Right atrium auricular region (tissue), 2 donors: ENCODE data around the gene PRKD1. TPM values are rescaled to one million over a fixed set of nuclear protein-coding genes. Genes with fewer than 3 reads are reported as not detected.

ENCODE experiments used
- DNase-seq: peaks from one replicate; pipeline ENCODE4 v3.0.0-alpha.2; 2019; ENCODE audit warnings: low spot score
- H3K27ac ChIP-seq, 2 donors: fragments of 200-600 bp; sonication (generic); 1 replicate in 1 of 2; 2 replicates in 1 of 2; pipeline ENCODE4 v1.5.1; 2016 to 2019
- H3K27me3 ChIP-seq, 2 donors: fragments of 200-600 bp; sonication (generic); one replicate each; pipeline versions ENCODE4 v1.5.1 to v1.6.0; 2017 to 2019
- H3K36me3 ChIP-seq: fragments of 200-600 bp; sonication (generic); one replicate; pipeline ENCODE4 v1.5.1; 2016
- H3K4me1 ChIP-seq, 2 donors: fragments of 200-600 bp; sonication (generic); one replicate each; pipeline versions ENCODE4 v1.5.1 to v1.6.0; 2017 to 2019
- H3K4me3 ChIP-seq, 2 donors: fragments of 200-600 bp; sonication (generic); 1 replicate in 1 of 2; 2 replicates in 1 of 2; pipeline ENCODE4 v1.5.1; 2017 to 2019; ENCODE audit warnings: mild to moderate bottlenecking in 1 of 2, moderate library complexity in 1 of 2
- H3K9me3 ChIP-seq, 2 donors: fragments of 200-600 bp; sonication (generic); one replicate each; pipeline ENCODE4 v1.5.1; 2019
- CTCF ChIP-seq, 2 donors: fragments of 200-600 bp; sonication (generic); IDR thresholded peaks; one replicate each; pipeline ENCODE4 v1.5.1; 2019; ENCODE audit warnings: antibody characterized with exemption in 2 of 2
- total RNA-seq, 2 donors: library from RNA; depleted of rRNA; stranded (reverse); fragments of >200 nt; gene quantifications; one replicate each; pipeline ENCODE4 v1.1.0, GENCODE V29; 2016

The PRKD1 gene
- total RNA-seq, 2 donors from 2014 or later, result 4.3 to 7.5 TPM

GRCh38 chr14:29584992-29585391 is 342.7 kb downstream of the PRKD1 start:
- peak; percentile 76 for DNase-seq
- no peak for TF ChIP-seq CTCF (IDR thresholded peaks at IDR 0.05)
- Histone ChIP-seq H3K27me3 (no peaks in the 10 kb centered on the region), H3K36me3 (no peaks in the 10 kb centered on the region), H3K9me3 (no peaks in the 10 kb centered on the region), H3K4me1 (no peaks in the 10 kb centered on the region), H3K27ac (no peak overlapping the region), H3K4me3 (no peak overlapping the region)

- Histone ChIP-seq H3K4me1 (no peaks in the 10 kb centered on the region), H3K36me3 (no peaks in the 10 kb centered on the region), H3K9me3 (no peaks in the 10 kb centered on the region), H3K27me3 (no peaks in the 10 kb centered on the region), H3K27ac (no peak overlapping the region), H3K4me3 (no peak overlapping the region)
- DNase-seq, result no peak
- no peak for TF ChIP-seq CTCF (IDR thresholded peaks at IDR 0.05)
Measured at GRCh38 chr14:29580763-29581162, 346.9 kb downstream of the PRKD1 start.

- TF ChIP-seq CTCF (IDR thresholded peaks at IDR 0.05), result no peak
- Histone ChIP-seq H3K9me3 (no peaks in the 10 kb centered on the region), H3K4me3 (no peak overlapping the region), H3K4me1 (no peaks in the 10 kb centered on the region), H3K36me3 (no peaks in the 10 kb centered on the region), H3K27ac (no peak overlapping the region), H3K27me3 (no peaks in the 10 kb centered on the region)
- DNase-seq, result no peak
Measured at GRCh38 chr14:29579838-29580237, 347.8 kb downstream of the PRKD1 start.

- TF ChIP-seq CTCF (IDR thresholded peaks at IDR 0.05), result no peak
- no peak overlapping the region for H3K27ac ChIP-seq
- no peaks in the 10 kb centered on the region for H3K36me3 ChIP-seq
- no peak overlapping the region for H3K4me3 ChIP-seq
- peaks cover 0 to 7% of the 10 kb centered on the region in 2 donors for H3K9me3 ChIP-seq
- DNase-seq, result no peak
- H3K27me3 ChIP-seq, result no peaks in the 10 kb centered on the region
- no peaks in the 10 kb centered on the region for H3K4me1 ChIP-seq
Measured at GRCh38 chr14:29576927-29577326, 350.7 kb downstream of the PRKD1 start.

- Histone ChIP-seq H3K27ac (no peak overlapping the region), H3K9me3 (peaks cover 0 to 18% of the 10 kb centered on the region in 2 donors), H3K36me3 (no peaks in the 10 kb centered on the region), H3K27me3 (no peaks in the 10 kb centered on the region), H3K4me3 (no peak overlapping the region), H3K4me1 (no peaks in the 10 kb centered on the region)
- no peak for DNase-seq
- TF ChIP-seq CTCF (IDR thresholded peaks at IDR 0.05), result no peak
Measured at GRCh38 chr14:29569194-29569593, 358.5 kb downstream of the PRKD1 start.

GRCh38 chr14:29566194-29566593 is 361.5 kb downstream of the PRKD1 start:
- Histone ChIP-seq H3K9me3 (peaks cover 0 to 8% of the 10 kb centered on the region in 2 donors), H3K4me1 (no peaks in the 10 kb centered on the region), H3K36me3 (no peaks in the 10 kb centered on the region), H3K27ac (no peak overlapping the region), H3K27me3 (no peaks in the 10 kb centered on the region), H3K4me3 (no peak overlapping the region)
- TF ChIP-seq CTCF (IDR thresholded peaks at IDR 0.05), result no peak
- no peak for DNase-seq
